NCI-H460 (cell line): ENCODE data around the gene EPHB1. TPM values are rescaled to one million over a fixed set of nuclear protein-coding genes. Genes with fewer than 3 reads are reported as not detected.
"Not testable (repeated sequence)": the region's sequence is repeated elsewhere in the genome, so short reads cannot be mapped to it uniquely, and the experiment has no call there.

ENCODE experiments used
- DNase-seq: peaks from one replicate; pipeline ENCODE4 v3.0.0-alpha.2; 2016; ENCODE audit warnings: low read depth; ENCODE audit errors: extremely low read depth
- total RNA-seq: library from RNA; depleted of rRNA; stranded (reverse); fragments of >200 nt; shearing (Covaris generic); gene quantifications from 2 replicates; pipeline ENCODE4 v1.2.3, GENCODE V29; 2014

The EPHB1 gene
- total RNA-seq, 1 experiment from 2014 or later, result 0.05 TPM

DNA sequence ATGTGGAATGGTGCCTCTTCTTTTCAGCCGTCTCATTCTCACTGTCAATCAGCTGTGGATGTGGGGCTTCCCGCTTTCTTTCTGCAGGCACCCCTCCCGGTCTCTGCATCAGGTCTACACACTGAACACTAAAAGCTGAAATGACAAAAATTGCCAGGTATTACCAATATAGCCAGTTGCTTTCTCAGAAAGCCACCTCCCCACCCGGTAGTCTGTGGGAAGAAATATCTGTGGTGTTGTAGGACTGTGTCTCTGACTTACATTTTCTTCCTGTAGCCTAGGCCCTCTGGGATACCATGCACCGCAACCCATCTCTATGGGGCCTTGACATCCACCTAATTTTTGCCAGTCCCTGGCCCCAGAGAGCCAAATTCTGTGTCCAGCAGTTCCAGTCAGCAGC lies 19.2 kb upstream of the EPHB1 start:
- no peak for DNase-seq

DNA sequence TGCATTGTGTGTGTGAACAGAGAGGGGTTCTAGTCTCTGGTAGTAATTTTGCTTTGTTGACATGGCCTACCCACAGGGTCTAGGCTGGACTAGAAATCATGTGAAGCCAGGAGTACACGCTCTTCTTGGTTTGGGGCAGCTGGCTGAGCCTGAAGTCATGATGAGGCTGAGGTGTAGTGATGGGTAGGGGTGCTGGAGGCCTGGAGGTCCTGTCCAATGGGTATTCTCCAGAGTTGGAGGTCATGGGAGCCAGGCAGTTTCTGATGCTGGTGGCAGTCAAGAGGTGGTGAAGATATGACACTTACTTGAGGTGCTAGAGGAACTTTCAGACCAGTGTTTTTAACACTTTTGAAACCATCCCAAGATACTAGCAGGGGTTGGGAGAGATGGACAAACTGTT lies 18.5 kb upstream of the EPHB1 start:
- DNase-seq, result no peak

DNA sequence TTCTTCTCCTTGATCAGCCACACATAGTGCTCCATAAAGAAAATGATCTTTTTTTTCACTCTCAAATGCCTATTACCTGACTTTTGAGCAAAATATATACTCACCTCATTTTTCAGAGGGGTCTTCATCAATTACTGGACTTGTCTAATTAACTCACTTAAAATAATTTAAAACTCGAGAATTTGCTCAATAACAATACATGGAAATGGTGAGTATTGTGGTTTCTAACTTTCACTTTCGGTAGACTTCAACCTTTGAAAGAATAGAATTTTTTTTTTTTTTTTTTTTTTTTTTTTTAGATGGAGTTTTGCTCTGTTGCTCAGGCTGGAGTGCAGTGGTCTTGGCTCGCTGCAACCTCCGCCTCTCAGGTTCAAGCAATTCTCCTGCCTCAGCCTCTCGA lies 17.7 kb upstream of the EPHB1 start:
- DNase-seq, result no peak

DNA sequence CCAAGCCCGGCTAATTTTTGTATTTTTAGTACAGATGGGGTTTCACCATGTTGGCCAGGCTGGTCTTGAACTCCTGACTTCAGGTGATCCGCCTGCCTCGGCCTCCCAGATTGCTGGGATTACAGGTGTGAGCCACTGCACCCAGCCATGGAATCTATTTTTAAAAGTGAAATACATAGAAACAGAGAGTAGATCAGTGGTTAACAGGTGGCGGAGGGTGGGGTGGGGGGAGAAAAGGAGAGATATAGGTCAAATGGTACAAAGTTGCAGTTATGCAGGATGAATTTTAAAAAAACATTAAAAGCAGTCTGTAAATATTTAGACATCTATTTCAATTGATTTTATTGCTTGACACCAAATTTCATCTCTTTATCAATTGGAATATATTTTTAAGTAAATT lies 6.8 kb upstream of the EPHB1 start:
- DNase-seq, result not testable (repeated sequence)

DNA sequence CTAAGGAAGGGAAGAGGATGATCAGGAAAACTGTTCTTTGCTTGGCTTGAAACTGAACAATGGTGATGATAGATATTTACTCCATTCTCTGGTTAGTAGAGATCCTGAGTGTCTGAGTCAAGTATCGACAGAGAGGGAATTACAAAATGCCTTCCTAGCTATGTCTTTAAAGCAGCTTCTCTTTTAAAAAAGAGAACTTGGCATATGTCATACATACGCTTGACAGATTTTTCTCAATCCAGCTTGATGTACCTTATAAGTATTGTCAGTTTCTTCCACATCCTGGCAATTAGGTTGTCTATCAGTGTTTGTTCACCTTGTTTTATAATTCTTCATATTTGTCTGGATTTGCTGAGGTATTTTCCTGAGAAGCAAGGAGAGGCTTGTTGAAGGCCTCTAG lies 5.0 kb upstream of the EPHB1 start:
- no peak for DNase-seq

DNA sequence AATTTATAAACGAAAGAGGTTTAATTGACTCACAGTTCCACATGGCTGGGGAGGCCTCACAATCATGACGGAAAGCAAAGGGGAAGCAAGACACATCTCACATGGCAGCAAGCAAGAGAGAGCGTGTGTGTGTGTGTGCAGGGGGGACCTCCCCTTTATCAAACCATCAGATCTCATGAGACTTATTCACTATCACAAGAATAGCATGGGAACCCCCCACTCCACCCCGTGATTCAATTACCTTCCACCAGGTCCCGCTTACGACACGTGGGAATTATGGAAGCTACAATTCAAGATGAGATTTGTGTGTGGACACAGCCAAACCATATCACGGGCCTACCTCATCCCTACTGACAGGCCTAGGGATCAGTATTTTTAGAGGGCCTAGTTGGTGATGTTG lies 3.1 kb upstream of the EPHB1 start:
- no peak for DNase-seq

DNA sequence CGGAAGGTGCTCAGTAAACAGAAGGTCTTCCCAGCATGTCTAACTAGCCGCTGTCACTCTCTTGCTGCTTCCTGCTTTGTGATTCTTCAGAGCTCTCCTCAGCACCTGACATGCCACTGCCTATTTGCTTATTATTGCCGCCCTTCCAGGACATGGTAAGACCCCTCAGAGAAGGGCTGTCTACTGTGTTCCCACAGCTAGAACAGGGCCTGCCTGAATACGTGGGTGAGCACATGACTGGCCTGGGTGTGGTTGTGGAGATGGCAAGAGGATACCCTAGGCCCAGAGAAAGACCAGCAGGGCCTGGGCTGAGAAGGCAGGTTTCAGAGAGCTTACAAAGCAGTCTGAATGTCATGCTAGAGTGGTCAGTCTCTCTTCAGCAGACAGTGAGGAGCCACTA lies 2.4 kb upstream of the EPHB1 start:
- DNase-seq, result no peak

DNA sequence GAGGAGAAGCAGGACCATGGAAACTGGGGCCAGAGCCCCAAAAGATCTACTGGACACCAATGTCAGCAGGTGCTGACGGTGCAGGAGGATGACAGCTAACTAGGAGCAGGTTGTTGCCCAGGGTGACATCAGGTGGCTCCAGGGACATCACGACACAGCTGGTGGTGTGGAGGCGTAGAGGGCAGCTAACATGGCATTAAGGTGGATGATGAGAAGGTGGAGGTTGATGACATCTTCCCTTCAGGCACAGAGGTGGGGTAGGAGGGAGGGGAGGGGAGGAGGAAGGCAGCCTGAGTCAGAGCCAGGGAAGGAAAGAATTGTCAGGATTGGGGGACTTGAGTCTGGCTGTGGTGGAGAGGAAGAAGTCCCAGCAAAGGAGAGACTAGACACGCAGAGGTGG lies 1.5 kb upstream of the EPHB1 start:
- DNase-seq, result no peak

DNA sequence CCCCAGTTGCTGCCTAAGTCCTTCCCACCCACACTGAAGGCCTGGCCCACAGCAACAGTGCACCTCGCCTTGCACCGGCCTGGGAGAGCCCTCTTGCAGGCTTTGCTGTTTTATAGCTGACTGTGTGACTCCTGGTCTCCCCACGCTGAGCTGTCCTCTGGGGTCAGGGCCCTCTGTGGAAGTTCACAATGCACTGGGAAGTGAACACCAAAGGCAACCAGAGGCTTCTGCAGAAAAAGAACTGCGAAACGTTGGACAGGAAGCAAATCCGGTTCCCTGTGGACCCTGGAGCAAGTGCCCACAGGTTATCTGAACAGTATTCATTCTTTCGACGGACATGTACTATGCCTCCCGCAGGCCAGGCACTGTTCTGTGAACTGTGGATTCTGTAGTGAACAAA lies 737 bp upstream of the EPHB1 start:
- no peak for DNase-seq

DNA sequence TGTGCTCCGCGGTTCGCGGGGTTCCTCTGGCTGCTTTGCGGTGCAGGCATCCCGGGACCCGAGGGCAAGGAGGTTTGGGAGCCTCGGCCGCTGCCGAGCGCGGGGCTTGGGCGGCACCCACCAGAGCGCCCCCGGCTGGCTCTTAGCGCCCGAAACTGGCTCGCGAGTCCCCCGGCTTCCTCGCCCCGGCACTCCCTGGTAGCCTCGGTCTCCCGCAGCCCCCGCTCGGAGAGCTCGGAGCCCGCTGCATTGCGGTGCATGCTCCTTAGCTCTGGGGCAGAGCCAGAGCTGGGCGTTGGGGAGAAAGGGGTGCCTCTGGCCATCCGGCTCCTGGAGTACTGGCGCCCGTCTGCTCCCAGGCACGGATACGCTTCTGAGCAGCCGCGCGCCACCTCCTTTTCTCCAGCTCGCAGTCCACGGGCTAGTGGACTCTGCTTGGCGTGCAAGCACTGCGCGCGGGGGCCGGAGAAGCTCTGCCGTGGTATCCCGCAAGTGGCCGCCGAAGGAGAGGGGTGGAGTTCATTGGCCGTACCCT lies 753 bp downstream of the EPHB1 start:
- DNase-seq, result no peak

DNA sequence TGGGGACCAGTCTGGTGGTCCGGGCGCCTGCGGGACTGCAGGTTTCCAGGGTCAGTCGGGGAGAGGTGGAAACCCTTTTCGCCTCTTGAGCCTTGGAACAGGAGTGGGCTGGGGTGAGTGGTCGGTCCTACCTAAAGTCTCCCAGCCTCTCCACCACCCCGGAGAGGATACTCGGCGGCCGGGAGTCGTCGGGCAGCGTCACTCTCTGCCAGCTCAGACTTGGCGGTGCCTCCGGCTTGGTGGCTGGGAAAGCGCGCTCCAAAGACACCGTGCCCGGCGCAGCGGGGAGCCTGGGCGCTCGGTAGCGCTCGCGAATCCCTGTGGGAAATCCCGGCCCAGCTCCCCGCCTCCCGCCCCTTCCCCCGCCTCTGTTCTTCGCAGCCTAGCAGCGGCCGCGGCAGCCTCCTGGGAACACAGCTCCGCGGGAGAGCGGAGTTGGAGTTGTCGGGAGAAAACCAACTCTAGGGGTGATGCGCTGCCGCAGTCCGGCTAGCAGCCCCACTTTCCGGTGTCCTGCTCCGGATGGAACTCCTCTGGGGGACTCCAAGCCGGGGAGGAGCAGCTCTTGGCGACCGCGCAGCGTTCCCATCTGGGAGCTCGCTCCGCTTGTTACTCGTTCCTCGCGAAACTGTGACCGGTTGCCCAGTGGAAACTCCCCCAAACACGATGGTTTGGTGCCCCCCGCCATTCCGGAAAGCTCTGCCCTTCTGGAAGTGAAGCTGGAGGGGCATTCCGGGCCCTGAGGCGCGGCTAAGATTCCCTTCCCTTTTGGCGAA lies 1.4 kb downstream of the EPHB1 start:
- DNase-seq, result no peak

DNA sequence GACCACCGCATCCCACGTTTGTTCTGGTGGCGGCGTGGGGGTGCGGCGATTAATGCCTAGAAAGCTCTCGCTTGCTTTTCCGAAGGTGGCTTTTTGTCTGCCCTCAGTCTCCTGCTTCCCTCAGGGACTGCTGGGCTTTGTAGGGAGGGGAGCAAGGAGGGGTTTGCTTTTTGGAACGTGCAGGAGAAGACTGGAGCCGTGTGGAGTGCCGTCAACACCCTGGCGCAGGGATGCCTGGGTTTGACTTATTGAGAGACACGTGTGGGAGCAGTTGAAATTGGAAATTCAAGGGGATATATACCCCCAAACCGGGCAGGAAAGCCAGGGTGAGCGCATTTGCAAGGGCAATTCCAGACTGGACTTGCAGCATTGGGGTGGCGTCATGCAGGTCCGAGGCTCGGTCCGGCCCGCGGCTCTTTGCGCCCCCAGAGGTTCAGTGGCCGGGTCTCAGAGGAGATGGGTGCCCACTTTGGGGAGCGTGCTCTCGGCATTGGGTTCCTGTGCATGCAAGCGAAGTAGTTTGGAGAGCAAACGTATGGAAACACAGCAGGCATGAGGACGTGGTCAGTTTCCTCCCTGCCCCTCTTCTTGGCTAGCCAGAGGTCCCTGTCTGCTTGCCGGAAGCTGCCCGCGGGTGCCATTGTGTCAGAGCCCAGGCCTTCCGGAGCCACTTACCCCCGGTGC lies 2.1 kb downstream of the EPHB1 start:
- no peak for DNase-seq

DNA sequence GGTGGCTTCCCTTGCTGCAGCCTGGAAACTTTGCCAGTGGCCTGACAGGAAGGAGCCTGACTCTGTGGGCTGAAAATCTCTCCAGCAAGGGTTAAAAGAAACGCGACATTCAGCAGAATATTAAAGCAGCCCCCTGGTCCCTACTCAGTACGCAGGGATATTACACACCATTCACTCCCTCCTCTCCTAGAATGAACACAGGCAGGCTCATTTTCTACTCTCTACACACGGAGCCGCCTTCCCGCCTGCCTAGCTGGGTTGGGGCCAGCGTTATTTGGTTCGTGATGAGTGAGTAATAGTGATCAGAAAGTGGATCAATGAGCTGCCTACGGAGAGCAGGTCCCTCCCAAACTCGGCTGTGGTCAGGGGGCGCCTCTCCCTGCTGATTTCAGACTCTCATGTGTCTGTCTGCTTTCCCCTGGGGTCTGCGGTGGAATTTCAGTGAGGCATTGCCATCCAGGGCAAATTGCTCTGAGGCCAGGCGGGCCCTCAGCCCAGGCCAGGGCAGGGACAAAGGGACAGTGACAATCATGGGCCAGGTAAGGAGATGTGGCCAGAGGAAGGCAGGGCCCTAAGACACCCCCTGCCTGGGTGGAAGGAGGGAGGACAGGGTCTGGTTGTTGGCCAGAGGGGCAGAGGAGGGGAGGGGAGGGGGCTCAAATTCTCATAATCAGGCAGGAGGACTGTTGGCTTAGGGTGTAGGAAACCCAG lies 2.8 kb downstream of the EPHB1 start:
- DNase-seq, result no peak

DNA sequence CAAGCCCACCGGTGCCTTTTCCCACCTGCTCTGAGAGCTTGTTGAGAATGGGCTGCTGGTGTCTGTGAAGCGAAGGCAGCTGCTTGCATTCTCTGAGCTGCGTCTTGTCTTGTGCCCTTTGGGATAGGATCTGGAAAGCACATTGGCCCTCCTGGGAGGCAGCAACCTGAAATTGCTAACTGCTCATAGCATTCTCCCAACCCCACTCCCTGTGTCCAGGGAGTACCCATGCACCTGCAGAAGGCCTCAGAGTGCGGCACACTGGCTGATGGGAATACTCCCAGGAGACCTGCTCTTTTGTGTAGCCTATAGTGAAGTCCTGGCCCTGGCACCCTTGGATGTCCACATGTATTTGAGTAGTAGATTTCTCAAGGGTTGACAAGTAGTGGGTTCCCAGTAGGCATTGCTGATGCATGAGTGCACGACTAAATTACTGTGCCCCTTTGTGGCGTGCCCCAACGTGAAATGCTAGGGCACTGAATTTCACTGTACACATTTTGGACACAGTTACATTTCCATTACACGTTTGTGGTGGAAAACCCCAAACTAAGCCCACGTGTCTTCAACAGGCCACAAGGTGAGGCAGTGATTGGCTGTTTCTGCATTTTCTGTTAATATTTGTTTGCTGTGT lies 3.7 kb downstream of the EPHB1 start:
- no peak for DNase-seq

DNA sequence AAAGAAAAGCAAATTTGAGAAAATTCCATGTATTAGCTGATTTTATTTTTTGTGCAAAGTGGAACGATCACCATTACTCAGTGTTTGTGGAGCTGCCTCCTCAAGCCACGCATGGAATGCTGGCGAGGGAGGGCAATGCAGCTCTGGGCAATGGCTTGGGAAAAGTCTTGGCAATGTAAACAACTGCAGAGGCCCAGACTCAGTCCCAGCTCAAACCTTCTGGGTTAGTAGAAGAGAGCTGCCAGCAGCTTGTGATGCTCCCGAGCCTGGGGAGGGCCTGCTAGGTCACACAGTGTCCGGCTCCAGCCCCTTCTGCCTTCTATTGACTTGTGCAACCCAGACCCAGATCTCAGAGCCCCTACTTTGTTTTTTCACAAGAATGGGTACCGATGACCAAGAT lies 4.3 kb downstream of the EPHB1 start:
- no peak for DNase-seq

DNA sequence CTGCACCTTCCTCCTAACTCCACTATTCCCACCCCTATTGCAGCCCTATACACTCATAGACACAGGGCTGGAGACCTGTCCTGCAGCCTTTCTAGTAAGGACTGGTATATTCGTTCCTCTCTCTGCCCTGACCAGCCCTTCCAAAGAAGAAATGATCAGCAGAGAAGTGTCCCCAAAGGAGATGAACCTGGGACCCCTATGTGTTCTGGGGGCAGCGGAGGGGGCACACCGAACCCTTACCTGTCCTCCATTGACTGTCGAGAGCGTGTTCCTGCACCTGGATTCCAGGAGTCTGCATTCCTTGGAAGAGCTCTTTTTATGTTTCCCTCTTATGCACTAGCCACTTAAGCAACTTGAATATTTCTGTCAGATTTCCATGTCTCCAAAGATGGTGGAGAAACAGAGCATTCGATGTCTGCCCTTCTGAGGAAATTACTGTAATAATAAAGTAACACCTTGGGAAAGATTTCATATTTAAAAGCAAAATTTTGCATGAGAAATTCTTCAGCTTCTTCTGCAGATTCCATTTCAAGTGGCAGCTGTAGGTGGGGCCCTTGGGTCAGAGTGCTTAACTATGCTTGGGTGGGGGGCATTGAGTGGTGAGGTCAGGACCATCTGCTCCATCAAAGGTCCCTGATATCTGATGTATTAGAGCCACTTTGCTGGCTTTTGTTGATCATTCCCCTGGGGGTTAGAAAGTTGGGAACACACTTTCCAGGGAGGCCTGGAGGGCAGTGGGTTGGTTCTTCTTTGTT lies 6.3 kb downstream of the EPHB1 start:
- no peak for DNase-seq

DNA sequence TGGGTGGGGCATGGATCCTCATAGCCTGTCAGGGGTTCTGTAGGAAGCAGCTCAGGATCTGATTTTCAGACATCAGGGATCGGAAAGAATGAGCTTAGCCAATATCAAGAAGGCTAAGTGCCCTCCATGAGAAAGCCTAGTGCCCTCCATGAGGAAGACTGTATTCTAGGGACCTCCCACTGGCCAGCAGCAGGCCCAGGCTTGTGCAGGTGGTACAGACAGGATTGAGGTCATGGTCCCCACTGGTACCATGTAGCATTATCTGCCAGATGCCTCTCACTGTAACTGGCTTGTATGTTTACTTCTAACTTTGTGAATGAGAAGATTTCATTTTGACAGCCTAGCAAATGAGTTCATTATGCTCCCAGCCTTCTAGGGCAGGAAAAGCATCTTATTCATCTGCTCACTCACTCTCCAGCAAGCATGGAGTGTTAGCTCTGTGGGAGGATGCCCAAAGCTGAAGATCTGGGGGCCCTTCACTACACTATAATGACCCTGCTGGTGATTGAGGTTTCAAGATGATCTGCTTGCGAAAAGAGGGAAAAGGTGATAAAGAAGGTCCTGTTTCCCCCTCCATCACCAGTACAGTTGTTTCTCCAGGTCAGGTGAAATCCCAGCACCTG lies 7.5 kb downstream of the EPHB1 start:
- DNase-seq, result no peak

DNA sequence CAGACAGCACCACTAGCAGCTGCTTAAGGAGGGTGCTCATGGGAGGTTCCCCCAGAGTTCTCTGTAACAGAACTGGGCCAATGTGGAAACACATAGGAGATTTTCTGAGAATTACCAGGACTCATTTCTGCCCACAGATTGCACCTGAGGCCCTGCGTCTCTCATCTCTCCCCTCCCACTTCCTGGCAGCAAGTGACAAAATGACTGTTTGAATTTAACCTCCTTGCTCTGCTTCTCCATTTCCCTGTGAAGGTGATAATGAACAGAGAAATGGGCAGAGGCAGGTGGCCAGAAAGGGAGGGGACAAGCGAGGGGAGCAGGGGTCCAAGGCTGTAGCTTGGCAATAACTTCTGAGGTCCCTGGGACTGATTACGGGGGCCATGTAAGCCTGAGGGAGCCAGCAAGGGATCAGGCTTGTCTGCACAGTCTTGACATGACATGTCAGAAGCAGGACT lies 8.0 kb downstream of the EPHB1 start:
- no peak for DNase-seq

DNA sequence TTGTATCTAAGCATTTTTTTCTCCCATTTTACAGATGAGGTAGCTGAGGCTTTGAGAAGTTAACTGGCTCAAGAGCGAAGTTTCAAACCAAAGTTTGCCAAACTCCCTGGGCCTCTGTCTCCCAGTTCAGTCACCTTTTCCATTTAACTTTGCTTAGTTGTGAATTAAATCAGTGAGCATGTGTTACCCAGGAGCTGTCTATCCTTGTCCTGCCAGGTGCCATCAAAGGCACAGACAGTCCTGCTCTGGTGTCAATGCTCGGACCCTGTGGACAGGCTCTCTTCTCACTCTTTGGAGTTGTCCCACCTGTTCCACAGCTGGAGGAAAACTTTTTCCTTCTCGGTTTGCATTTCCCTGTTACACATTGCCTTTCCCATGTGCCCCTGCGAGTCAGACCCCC lies 8.6 kb downstream of the EPHB1 start:
- DNase-seq, result no peak
